ENCODE results near the gene CDC42EP4. TPM values are rescaled to one million over a fixed set of nuclear protein-coding genes. Genes with fewer than 3 reads are reported as not detected.
A peak's percentile ranks its signal among the peaks of the same experiment; 100 is the strongest.

CDC42EP4 gene
- total and polyA plus RNA-seq, 2 donors from 2014 or later = 26.2 to 76.9 TPM

- H3K4me3 ChIP-seq (ENCODE audit: low read length in 3 of 3) = no peak overlapping the region
- DNase-seq (no peak), FAIRE-seq (no peak)
- H3K4me1 ChIP-seq (ENCODE audit: control insufficient read depth in 2 of 3, insufficient read depth in 2 of 3, low read depth in 1 of 3, low read length in 3 of 3) = peaks cover 0 to 6% (median 0%) of the 10 kb centered on the region in 3 donors
- peak overlapping the region in 1 of 3 donors; percentile 24 for H3K9ac ChIP-seq (ENCODE audit: low read length in 3 of 3)
- H3K27me3 ChIP-seq (ENCODE audit: control insufficient read depth, insufficient read depth, low read length) = no peaks in the 10 kb centered on the region
- intact Hi-C loops (cut with DNase I) = no loop called here
- H3K36me3 ChIP-seq (ENCODE audit: control insufficient read depth in 2 of 3, insufficient read depth in 3 of 3, low read length in 3 of 3) = no peaks in the 10 kb centered on the region
- TF ChIP-seq CTCF (IDR thresholded peaks at IDR 0.05; ENCODE audit: borderline replicate concordance, extremely low read depth, insufficient read depth) = no peak
- no peaks in the 10 kb centered on the region for H3K9me3 ChIP-seq (ENCODE audit: control insufficient read depth in 2 of 3, insufficient read depth in 1 of 3, low read length in 3 of 3)
- H3K27ac ChIP-seq (ENCODE audit: low read depth in 2 of 2, low read length in 2 of 2) = no peak overlapping the region
These were observed 6.0 kb upstream of the CDC42EP4 start for GRCh38 chr17:73317513-73318426.

GRCh38 chr17:73316919-73317505, 5.2 kb upstream of the CDC42EP4 start:
- FAIRE-seq (no peak), DNase-seq (no peak)
- Histone ChIP-seq H3K9me3 (ENCODE audit: control insufficient read depth in 2 of 3, insufficient read depth in 1 of 3, low read length in 3 of 3) (no peaks in the 10 kb centered on the region), H3K4me3 (ENCODE audit: low read length in 3 of 3) (no peak overlapping the region), H3K36me3 (ENCODE audit: control insufficient read depth in 2 of 3, insufficient read depth in 3 of 3, low read length in 3 of 3) (no peaks in the 10 kb centered on the region), H3K9ac (ENCODE audit: low read length in 3 of 3) (no peak overlapping the region), H3K27me3 (ENCODE audit: control insufficient read depth, insufficient read depth, low read length) (no peaks in the 10 kb centered on the region), H3K4me1 (ENCODE audit: control insufficient read depth in 2 of 3, insufficient read depth in 2 of 3, low read depth in 1 of 3, low read length in 3 of 3) (peaks cover 0 to 10% (median 0%) of the 10 kb centered on the region in 3 donors), H3K27ac (ENCODE audit: low read depth in 2 of 2, low read length in 2 of 2) (no peak overlapping the region)
- TF ChIP-seq CTCF (IDR thresholded peaks at IDR 0.05; ENCODE audit: borderline replicate concordance, extremely low read depth, insufficient read depth) = no peak
- intact Hi-C loops (cut with DNase I) = no loop called here

- FAIRE-seq = no peak
These were observed 3.7 kb upstream of the CDC42EP4 start for GRCh38 chr17:73315471-73315870.

More at GRCh38 chr17:73315471-73315870, 3.7 kb upstream of the CDC42EP4 start:
- H3K4me1 ChIP-seq (ENCODE audit: control insufficient read depth in 2 of 3, insufficient read depth in 2 of 3, low read depth in 1 of 3, low read length in 3 of 3) = peaks cover 0 to 10% (median 0%) of the 10 kb centered on the region in 3 donors
- H3K27ac ChIP-seq (ENCODE audit: low read depth in 2 of 2, low read length in 2 of 2) = no peak overlapping the region
- no peaks in the 10 kb centered on the region for H3K27me3 ChIP-seq (ENCODE audit: control insufficient read depth, insufficient read depth, low read length)
- H3K36me3 ChIP-seq (ENCODE audit: control insufficient read depth in 2 of 3, insufficient read depth in 3 of 3, low read length in 3 of 3) = no peaks in the 10 kb centered on the region
- no peak for TF ChIP-seq CTCF (IDR thresholded peaks at IDR 0.05; ENCODE audit: borderline replicate concordance, extremely low read depth, insufficient read depth)
- intact Hi-C loops (cut with DNase I) = no loop called here
- no peak overlapping the region for H3K4me3 ChIP-seq (ENCODE audit: low read length in 3 of 3)
- H3K9me3 ChIP-seq (ENCODE audit: control insufficient read depth in 2 of 3, insufficient read depth in 1 of 3, low read length in 3 of 3) = no peaks in the 10 kb centered on the region
- H3K9ac ChIP-seq (ENCODE audit: low read length in 3 of 3) = no peak overlapping the region
- DNase-seq = no peak
